Progenitor cell of endocrine pancreas (in vitro differentiated cells): ENCODE data around the gene MTCL1. TPM values are rescaled to one million over a fixed set of nuclear protein-coding genes. Genes with fewer than 3 reads are reported as not detected.

Experiments used
- DNase-seq: peaks from one replicate; pipeline ENCODE4 v3.0.0; 2021; ENCODE audit warnings: low spot score; ENCODE audit not compliant: unreplicated experiment
- H3K27ac Mint-ChIP-seq: 2 replicates; pipeline ENCODE4 v1.8.0; 2021; ENCODE audit warnings: mild to moderate bottlenecking, moderate library complexity, mixed read lengths
- H3K27me3 Mint-ChIP-seq: 2 replicates; pipeline ENCODE4 v1.8.0; 2021; ENCODE audit warnings: mixed read lengths
- H3K36me3 Mint-ChIP-seq: 2 replicates; pipeline ENCODE4 v1.8.0; 2022; ENCODE audit warnings: mixed read lengths; ENCODE audit not compliant: insufficient read depth
- H3K4me1 Mint-ChIP-seq: 2 replicates; pipeline ENCODE4 v1.8.0; 2021; ENCODE audit warnings: low read depth, mixed read lengths
- H3K4me3 Mint-ChIP-seq: 2 replicates; pipeline ENCODE4 v1.8.0; 2021; ENCODE audit warnings: low read depth, mild to moderate bottlenecking, moderate library complexity, mixed read lengths
- H3K9me3 Mint-ChIP-seq: 2 replicates; pipeline ENCODE4 v1.8.0; 2021; ENCODE audit warnings: low read depth, mixed read lengths
- CTCF ChIP-seq: fragments of 200-600 bp; sonication (generic); IDR thresholded peaks from one replicate; pipeline ENCODE4 v1.5.0; 2021; ENCODE audit warnings: antibody characterized with exemption, mild to moderate bottlenecking; ENCODE audit not compliant: unreplicated experiment
- total RNA-seq: library from RNA; stranded (reverse); gene quantifications from 2 replicates; pipeline ENCODE4 v1.2.1, GENCODE V29; 2021

MTCL1 gene
- total RNA-seq, 1 donor from 2014 or later = 81.5 TPM

- no peaks in the 10 kb centered on the region for H3K9me3 Mint-ChIP-seq
- no peak for TF ChIP-seq CTCF
- peaks cover 24% of the 10 kb centered on the region for H3K4me1 Mint-ChIP-seq
- peaks cover 2% of the 10 kb centered on the region for H3K36me3 Mint-ChIP-seq
- H3K27me3 Mint-ChIP-seq = no peaks in the 10 kb centered on the region
- no peak overlapping the region for H3K4me3 Mint-ChIP-seq
- H3K27ac Mint-ChIP-seq = peak overlapping the region; percentile 67
- no peak for DNase-seq
Measured at GRCh38 chr18:8773980-8774379, 68.6 kb downstream of the MTCL1 start.

- no peak for TF ChIP-seq CTCF
- Mint-ChIP-seq H3K4me1 (peaks cover 33% of the 10 kb centered on the region), H3K27me3 (no peaks in the 10 kb centered on the region), H3K4me3 (no peak overlapping the region), H3K27ac (no peak overlapping the region), H3K36me3 (peaks cover 13% of the 10 kb centered on the region), H3K9me3 (no peaks in the 10 kb centered on the region)
- DNase-seq = no peak
Measured at GRCh38 chr18:8776013-8776943, 70.9 kb downstream of the MTCL1 start.

- no peaks in the 10 kb centered on the region for H3K27me3 Mint-ChIP-seq
- no peaks in the 10 kb centered on the region for H3K9me3 Mint-ChIP-seq
- TF ChIP-seq CTCF = no peak
- no peak for DNase-seq
- peaks cover 18% of the 10 kb centered on the region for H3K36me3 Mint-ChIP-seq
- peaks cover 33% of the 10 kb centered on the region for H3K4me1 Mint-ChIP-seq
- H3K27ac Mint-ChIP-seq = no peak overlapping the region
- no peak overlapping the region for H3K4me3 Mint-ChIP-seq
Measured at GRCh38 chr18:8777846-8778245, 72.5 kb downstream of the MTCL1 start.

DNA sequence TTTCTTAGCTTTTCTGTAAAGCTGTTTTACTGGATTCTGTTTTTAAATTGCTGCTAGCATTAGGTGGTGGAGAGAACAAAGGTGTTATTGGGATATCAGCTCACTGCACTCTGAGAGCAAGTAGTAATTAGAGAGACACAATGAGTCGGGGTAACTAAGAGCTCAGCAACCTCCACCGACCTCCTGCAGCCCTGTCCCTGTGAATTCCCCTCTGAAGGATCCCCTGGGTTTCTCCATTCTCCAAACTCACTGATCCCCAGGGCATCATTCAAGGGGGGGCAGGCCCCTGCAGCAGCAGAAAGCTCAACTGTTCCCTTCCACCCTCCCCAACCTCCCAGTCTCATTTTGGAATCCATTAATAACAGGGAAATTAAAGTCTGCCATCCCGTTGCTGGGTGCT lies 73.0 kb downstream of the MTCL1 start:
- Mint-ChIP-seq H3K4me1 (peaks cover 33% of the 10 kb centered on the region), H3K36me3 (peaks cover 19% of the 10 kb centered on the region), H3K27ac (no peak overlapping the region), H3K4me3 (no peak overlapping the region), H3K9me3 (no peaks in the 10 kb centered on the region), H3K27me3 (no peaks in the 10 kb centered on the region)
- no peak for DNase-seq
- TF ChIP-seq CTCF = no peak

- Mint-ChIP-seq H3K36me3 (peaks cover 21% of the 10 kb centered on the region), H3K4me3 (no peak overlapping the region), H3K27me3 (no peaks in the 10 kb centered on the region), H3K27ac (no peak overlapping the region), H3K9me3 (no peaks in the 10 kb centered on the region), H3K4me1 (peaks cover 29% of the 10 kb centered on the region)
- no peak for DNase-seq
- no peak for TF ChIP-seq CTCF
Measured at GRCh38 chr18:8778824-8779223, 73.5 kb downstream of the MTCL1 start.
